ENCODE results near the gene PRELID2. TPM values are rescaled to one million over a fixed set of nuclear protein-coding genes. Genes with fewer than 3 reads are reported as not detected.

PRELID2 gene
- polyA plus RNA-seq, 3 donors: 0.77 to 2.0 (median 1.5) TPM

DNA sequence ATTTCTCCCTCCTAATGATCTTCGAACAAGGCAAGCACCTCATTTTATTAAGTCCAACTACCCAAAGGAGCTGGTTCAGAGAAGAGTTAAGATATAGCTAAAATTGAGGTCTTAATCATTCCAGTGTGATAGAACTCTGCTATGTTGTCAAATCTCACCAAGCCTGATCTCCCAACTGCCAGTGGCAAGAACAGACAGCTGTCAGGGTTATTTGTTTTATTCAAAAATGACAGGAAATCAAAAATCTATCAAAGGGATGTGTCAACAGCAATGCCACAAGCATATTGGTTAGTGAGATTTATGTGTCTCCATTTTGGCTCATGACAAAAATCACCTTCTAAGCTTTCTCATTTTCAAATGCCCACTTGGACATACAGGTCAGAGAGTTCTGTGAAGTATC is 74.5 kb downstream of the PRELID2 start:
- Mint-ChIP-seq H3K27ac (no peak overlapping the region), H3K4me1 (no peaks in the 10 kb centered on the region), H3K4me3 (no peak overlapping the region), H3K9me3 (peaks cover 0 to 3% (median 0%) of the 10 kb centered on the region in 7 donors), H3K27me3 (ENCODE audit: low read depth in 3 of 3) (no peaks in the 10 kb centered on the region), H3K36me3 (peaks cover 6% of the 10 kb centered on the region in 2 donors)
- Histone ChIP-seq H3K27ac (ENCODE audit: low read depth in 1 of 2, low read length in 2 of 2) (no peak overlapping the region), H3K9me3 (replicated peaks in 1 of 2; ENCODE audit: control insufficient read depth in 1 of 2, insufficient read depth in 1 of 2, low read length in 2 of 2) (no peaks in the 10 kb centered on the region), H3K79me2 (ENCODE audit: insufficient read depth, low read length) (no peaks in the 10 kb centered on the region), H3K4me2 (replicated peaks; ENCODE audit: extremely low read depth, low read length, poor library complexity, severe bottlenecking) (no peak overlapping the region), H3K9ac (ENCODE audit: insufficient read depth, low read length, poor library complexity, severe bottlenecking) (no peak overlapping the region), H3K4me3 (replicated peaks in 1 of 3; ENCODE audit: low read depth in 2 of 3, low read length in 3 of 3) (no peak overlapping the region), H2AFZ (ENCODE audit: insufficient read depth, low read depth, low read length, poor library complexity, severe bottlenecking) (no peak overlapping the region), H3K4me1 (ENCODE audit: control insufficient read depth in 1 of 2, insufficient read depth in 2 of 2, low read length in 2 of 2) (no peaks in the 10 kb centered on the region), H4K20me1 (ENCODE audit: insufficient read depth, low read length) (no peaks in the 10 kb centered on the region), H3K36me3 (replicated peaks in 1 of 2; ENCODE audit: control insufficient read depth in 1 of 2, insufficient read depth in 2 of 2, low read length in 2 of 2) (no peaks in the 10 kb centered on the region), H3K27me3 (ENCODE audit: control insufficient read depth in 2 of 2, insufficient read depth in 2 of 2, low read length in 2 of 2) (no peaks in the 10 kb centered on the region)
- no CpG with 5 or more reads among the region's 1 CpG for WGBS (ENCODE audit: insufficient coverage)
- intact Hi-C loops (cut with micrococcal nuclease): no loop called here
- no peak for DNase-seq
- TF ChIP-seq, protein P1, sequence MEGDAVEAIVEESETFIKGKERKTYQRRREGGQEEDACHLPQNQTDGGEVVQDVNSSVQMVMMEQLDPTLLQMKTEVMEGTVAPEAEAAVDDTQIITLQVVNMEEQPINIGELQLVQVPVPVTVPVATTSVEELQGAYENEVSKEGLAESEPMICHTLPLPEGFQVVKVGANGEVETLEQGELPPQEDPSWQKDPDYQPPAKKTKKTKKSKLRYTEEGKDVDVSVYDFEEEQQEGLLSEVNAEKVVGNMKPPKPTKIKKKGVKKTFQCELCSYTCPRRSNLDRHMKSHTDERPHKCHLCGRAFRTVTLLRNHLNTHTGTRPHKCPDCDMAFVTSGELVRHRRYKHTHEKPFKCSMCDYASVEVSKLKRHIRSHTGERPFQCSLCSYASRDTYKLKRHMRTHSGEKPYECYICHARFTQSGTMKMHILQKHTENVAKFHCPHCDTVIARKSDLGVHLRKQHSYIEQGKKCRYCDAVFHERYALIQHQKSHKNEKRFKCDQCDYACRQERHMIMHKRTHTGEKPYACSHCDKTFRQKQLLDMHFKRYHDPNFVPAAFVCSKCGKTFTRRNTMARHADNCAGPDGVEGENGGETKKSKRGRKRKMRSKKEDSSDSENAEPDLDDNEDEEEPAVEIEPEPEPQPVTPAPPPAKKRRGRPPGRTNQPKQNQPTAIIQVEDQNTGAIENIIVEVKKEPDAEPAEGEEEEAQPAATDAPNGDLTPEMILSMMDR (IDR thresholded peaks at IDR 0.05): no peak

DNA sequence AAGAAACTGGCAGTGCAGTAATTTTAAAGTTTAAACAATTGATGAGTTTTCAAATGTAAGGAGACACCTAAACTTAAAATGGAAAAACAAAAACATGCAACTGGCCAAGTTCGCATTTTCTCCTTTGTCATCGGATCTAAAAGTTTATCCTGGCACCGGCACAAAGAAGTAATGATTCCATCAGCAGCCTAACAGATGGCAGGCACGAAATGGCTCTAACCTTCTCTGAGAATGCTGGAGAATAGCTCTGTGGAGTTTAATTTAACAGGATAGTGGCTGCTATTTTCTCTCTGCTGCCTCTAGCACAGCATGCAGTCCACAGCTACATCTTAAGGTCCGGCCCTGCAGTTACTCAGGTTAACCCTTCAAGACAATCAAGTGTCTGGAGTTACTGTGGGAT is 82.2 kb downstream of the PRELID2 start:
- H3K36me3 ChIP-seq (replicated peaks in 1 of 2; ENCODE audit: control insufficient read depth in 1 of 2, insufficient read depth in 2 of 2, low read length in 2 of 2): no peaks in the 10 kb centered on the region
- H2AFZ ChIP-seq (ENCODE audit: insufficient read depth, low read depth, low read length, poor library complexity, severe bottlenecking): no peak overlapping the region
- H3K4me1 Mint-ChIP-seq: no peaks in the 10 kb centered on the region
- H3K4me3 Mint-ChIP-seq: no peak overlapping the region
- intact Hi-C loops (cut with micrococcal nuclease): no loop called here
- no peak overlapping the region for H3K9ac ChIP-seq (ENCODE audit: insufficient read depth, low read length, poor library complexity, severe bottlenecking)
- no peak overlapping the region for H3K27ac ChIP-seq (ENCODE audit: low read depth in 1 of 2, low read length in 2 of 2)
- H3K27me3 Mint-ChIP-seq (ENCODE audit: low read depth in 3 of 3): peaks cover 0 to 2% (median 0%) of the 10 kb centered on the region in 3 donors
- DNase-seq: no peak
- no peaks in the 10 kb centered on the region for H3K79me2 ChIP-seq (ENCODE audit: insufficient read depth, low read length)
- peaks cover 4 to 12% (median 7%) of the 10 kb centered on the region in 7 donors for H3K9me3 Mint-ChIP-seq
- TF ChIP-seq, protein P1 (IDR thresholded peaks at IDR 0.05): no peak
- no peak overlapping the region for H3K4me3 ChIP-seq (replicated peaks in 1 of 3; ENCODE audit: low read depth in 2 of 3, low read length in 3 of 3)
- H3K4me1 ChIP-seq (ENCODE audit: control insufficient read depth in 1 of 2, insufficient read depth in 2 of 2, low read length in 2 of 2): no peaks in the 10 kb centered on the region
- no peak overlapping the region for H3K4me2 ChIP-seq (replicated peaks; ENCODE audit: extremely low read depth, low read length, poor library complexity, severe bottlenecking)
- 98% methylated on average over 4 of the region's 5 CpGs for WGBS (ENCODE audit: insufficient coverage)
- H3K36me3 Mint-ChIP-seq: no peaks in the 10 kb centered on the region
- no peaks in the 10 kb centered on the region for H3K9me3 ChIP-seq (replicated peaks in 1 of 2; ENCODE audit: control insufficient read depth in 1 of 2, insufficient read depth in 1 of 2, low read length in 2 of 2)
- H3K27me3 ChIP-seq (ENCODE audit: control insufficient read depth in 2 of 2, insufficient read depth in 2 of 2, low read length in 2 of 2): no peaks in the 10 kb centered on the region
- H3K27ac Mint-ChIP-seq: no peak overlapping the region
- H4K20me1 ChIP-seq (ENCODE audit: insufficient read depth, low read length): no peaks in the 10 kb centered on the region
